ENCODE data around the gene SLC13A5. TPM values are rescaled to one million over a fixed set of nuclear protein-coding genes. Genes with fewer than 3 reads are reported as not detected.
A peak's percentile ranks its signal among the peaks of the same experiment; 100 is the strongest.

Gene SLC13A5
- total RNA-seq, 4 donors from 2014 or later, result not detected

DNA sequence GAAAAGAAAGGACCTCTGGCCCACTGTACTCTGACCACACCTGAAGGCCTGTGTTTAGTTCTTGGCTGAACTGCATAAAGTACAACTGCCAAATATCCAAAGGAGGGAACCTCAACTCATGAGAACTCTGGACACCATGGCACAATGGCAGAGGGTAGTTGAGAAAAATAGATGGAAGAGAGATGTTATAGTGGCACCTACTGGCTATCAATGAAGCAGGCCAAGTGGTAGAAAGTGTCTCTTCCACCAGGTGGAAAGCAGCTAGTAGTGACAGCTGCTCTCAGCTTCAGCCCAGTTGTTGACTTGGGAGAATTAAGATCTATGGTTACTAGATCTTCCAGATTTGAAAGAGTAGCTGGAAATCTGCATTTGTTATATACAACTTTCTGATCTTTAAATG lies 65.0 kb downstream of the SLC13A5 start:
- Histone ChIP-seq H3K27me3 (no peaks in the 10 kb centered on the region), H3K27ac (no peak overlapping the region), H3K36me3 (peaks cover 0 to 5% (median 0%) of the 10 kb centered on the region in 4 donors), H3K4me3 (no peak overlapping the region), H3K9me3 (no peaks in the 10 kb centered on the region), H3K4me1 (peaks cover 7 to 31% (median 21%) of the 10 kb centered on the region in 4 donors)
- DNase-seq, result no peak
- in situ Hi-C loops (cut with MboI; ENCODE audit: low pct_ligation_motif_present in 1 of 4, low pct_unique_long_range_greater_than_20kb in 1 of 4, low sequenced_read_pairs in 3 of 4), result loop anchor here (25.0 kb wide), 2 partner anchors 186 to 364 kb away; partner anchors contain the start of genes BCL6B (in 1 of the 4) and RNASEK (in 1 of the 4)
- TF ChIP-seq EP300 (IDR thresholded peaks at IDR 0.05; ENCODE audit: low read depth), result no peak
- TF ChIP-seq, protein P1, sequence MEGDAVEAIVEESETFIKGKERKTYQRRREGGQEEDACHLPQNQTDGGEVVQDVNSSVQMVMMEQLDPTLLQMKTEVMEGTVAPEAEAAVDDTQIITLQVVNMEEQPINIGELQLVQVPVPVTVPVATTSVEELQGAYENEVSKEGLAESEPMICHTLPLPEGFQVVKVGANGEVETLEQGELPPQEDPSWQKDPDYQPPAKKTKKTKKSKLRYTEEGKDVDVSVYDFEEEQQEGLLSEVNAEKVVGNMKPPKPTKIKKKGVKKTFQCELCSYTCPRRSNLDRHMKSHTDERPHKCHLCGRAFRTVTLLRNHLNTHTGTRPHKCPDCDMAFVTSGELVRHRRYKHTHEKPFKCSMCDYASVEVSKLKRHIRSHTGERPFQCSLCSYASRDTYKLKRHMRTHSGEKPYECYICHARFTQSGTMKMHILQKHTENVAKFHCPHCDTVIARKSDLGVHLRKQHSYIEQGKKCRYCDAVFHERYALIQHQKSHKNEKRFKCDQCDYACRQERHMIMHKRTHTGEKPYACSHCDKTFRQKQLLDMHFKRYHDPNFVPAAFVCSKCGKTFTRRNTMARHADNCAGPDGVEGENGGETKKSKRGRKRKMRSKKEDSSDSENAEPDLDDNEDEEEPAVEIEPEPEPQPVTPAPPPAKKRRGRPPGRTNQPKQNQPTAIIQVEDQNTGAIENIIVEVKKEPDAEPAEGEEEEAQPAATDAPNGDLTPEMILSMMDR (IDR thresholded peaks at IDR 0.05), result peak in 3 of 5 experiments; percentile 24 to 36 (median 29)
- intact Hi-C loops (cut with DNase I; ENCODE audit: low total_unique reads), result no loop called here

DNA sequence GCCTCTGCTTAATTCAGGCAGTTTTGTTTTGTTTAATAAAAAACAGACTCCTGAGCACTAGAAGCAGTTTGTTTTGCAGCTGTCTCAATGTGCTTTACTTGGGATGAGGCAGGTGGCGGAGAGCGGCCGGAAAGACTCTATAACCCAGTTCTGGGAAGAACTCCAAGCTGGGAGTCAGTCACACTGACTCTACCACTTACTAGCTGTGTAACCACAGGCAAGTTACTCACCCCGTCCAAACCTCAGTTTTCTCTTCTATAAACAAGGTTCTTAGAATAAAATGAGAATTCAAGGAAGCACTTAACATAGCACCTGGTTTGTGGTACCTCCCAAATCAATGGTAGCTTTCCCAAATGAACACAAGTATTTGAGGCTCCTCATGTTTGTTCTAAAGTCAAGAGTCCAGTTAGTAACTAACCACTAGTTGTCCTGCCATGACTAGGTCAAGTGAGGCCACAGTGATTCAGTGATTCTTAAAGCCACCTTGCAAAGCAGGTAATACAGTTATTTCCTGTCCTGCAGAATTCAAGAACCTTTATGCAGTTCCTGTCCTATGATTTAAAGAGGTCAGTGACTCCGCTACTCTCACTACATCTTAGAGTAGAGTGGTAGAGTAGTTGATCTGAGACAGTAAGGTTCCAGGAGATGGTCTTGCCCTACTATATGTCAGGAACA lies 69.6 kb downstream of the SLC13A5 start:
- H3K36me3 ChIP-seq, result peaks cover 0 to 5% (median 0%) of the 10 kb centered on the region in 4 donors
- no peak for DNase-seq
- H3K4me3 ChIP-seq, result no peak overlapping the region
- in situ Hi-C loops (cut with MboI; ENCODE audit: low pct_ligation_motif_present in 1 of 4, low pct_unique_long_range_greater_than_20kb in 1 of 4, low sequenced_read_pairs in 3 of 4), result loop anchor here (25.0 kb wide), 2 partner anchors 181 to 369 kb away; partner anchors contain the start of genes BCL6B (in 1 of the 4) and RNASEK (in 1 of the 4)
- no peaks in the 10 kb centered on the region for H3K27me3 ChIP-seq
- intact Hi-C loops (cut with DNase I; ENCODE audit: low total_unique reads), result no loop called here
- peaks cover 16 to 30% (median 25%) of the 10 kb centered on the region in 4 donors for H3K4me1 ChIP-seq
- H3K9me3 ChIP-seq, result no peaks in the 10 kb centered on the region
- WGBS, 2 donors (ENCODE audit: low coverage in 1 of 2), result 75 to 81% methylated on average over 4 to 5 of the region's 5 CpGs
- TF ChIP-seq POLR2A (IDR thresholded peaks at IDR 0.05), result no peak
- TF ChIP-seq EP300 (IDR thresholded peaks at IDR 0.05; ENCODE audit: low read depth), result no peak
- H3K27ac ChIP-seq, result no peak overlapping the region

DNA sequence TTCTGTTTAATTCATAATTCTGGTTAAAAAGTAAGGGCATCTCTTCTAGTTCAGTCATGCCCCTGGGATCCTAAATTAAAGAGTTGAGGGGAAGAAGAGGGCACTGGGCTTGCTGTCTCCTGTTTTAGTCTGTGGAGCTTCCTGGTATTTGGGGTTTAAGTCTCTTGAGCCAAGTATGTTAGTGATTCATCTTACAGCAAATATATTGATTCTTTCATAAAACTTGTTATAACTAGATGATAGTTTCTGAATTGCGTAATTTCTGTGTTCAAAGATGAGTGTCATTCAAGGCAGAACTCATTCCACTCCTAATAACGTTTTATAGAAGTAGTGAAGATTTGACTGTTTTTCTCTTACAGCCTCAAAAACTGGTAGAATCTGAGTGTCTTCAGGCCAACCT lies 70.6 kb downstream of the SLC13A5 start:
- TF ChIP-seq POLR2AphosphoS5 (IDR thresholded peaks at IDR 0.05) (no peak), EP300 (IDR thresholded peaks at IDR 0.05; ENCODE audit: low read depth) (no peak), POLR2A (IDR thresholded peaks at IDR 0.05) (no peak)
- TF ChIP-seq, protein P1 (IDR thresholded peaks at IDR 0.05), result no peak
- peaks cover 0 to 5% (median 0%) of the 10 kb centered on the region in 4 donors for H3K36me3 ChIP-seq
- H3K27me3 ChIP-seq, result no peaks in the 10 kb centered on the region
- no peak overlapping the region for H3K27ac ChIP-seq
- no peak overlapping the region for H3K4me3 ChIP-seq
- no peak for DNase-seq
- H3K4me1 ChIP-seq, result peaks cover 20 to 33% (median 27%) of the 10 kb centered on the region in 4 donors
- intact Hi-C loops (cut with DNase I; ENCODE audit: low total_unique reads) (no loop called here), in situ Hi-C loops (cut with MboI; ENCODE audit: low pct_ligation_motif_present in 1 of 4, low pct_unique_long_range_greater_than_20kb in 1 of 4, low sequenced_read_pairs in 3 of 4) (loop anchor here (25.0 kb wide), 2 partner anchors 180 to 370 kb away; partner anchors contain the start of genes BCL6B (in 1 of the 4) and RNASEK (in 1 of the 4))
- 41 to 54% methylated on average over 2 of the region's 2 CpGs for WGBS, 2 donors (ENCODE audit: low coverage in 1 of 2)
- H3K9me3 ChIP-seq, result no peaks in the 10 kb centered on the region

DNA sequence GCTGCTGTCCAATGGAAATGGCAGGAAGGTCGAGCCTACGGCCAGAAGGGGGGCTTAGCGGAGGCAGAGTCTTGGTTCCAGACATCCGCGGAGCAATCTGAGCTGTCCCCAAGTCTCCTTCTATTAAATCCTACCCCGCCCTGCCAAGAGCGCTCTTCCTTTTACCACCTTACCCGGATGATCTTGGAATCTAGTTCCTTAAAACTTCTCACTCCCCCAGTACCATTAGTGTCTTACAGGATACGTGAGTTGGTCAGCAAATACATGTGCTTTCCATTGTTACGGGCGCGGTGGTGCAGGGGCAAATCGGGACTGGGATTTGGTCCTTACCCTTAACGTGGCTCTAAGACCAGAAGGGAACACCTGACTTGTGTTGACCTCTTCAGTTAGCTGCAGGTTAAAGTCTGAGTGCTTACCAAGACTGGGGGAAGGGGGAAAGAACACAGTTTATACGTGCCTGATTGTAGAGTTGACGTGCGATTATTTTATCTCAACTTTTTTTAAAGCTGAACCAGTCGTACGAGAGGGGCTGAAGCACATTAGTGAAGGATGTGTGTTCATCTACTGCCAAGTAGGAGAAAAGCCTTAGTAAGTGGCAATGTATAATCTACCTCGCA lies 71.8 kb downstream of the SLC13A5 start:
- Histone ChIP-seq H3K9me3 (no peaks in the 10 kb centered on the region), H3K4me3 (peak overlapping the region; percentile 73 to 92 (median 78)), H3K36me3 (peaks cover 0 to 5% (median 0%) of the 10 kb centered on the region in 4 donors), H3K27me3 (no peaks in the 10 kb centered on the region), H3K27ac (peak overlapping the region; percentile 85 to 94 (median 92)), H3K4me1 (peaks cover 20 to 33% (median 27%) of the 10 kb centered on the region in 4 donors)
- intact Hi-C loops (cut with DNase I; ENCODE audit: low total_unique reads), result no loop called here
- DNase-seq, result no peak
- in situ Hi-C loops (cut with MboI; ENCODE audit: low pct_ligation_motif_present in 1 of 4, low pct_unique_long_range_greater_than_20kb in 1 of 4, low sequenced_read_pairs in 3 of 4), result loop anchor here (25.0 kb wide), 2 partner anchors 179 to 371 kb away; partner anchors contain the start of genes BCL6B (in 1 of the 4) and RNASEK (in 1 of the 4)
- 2 to 11% methylated on average over 5 to 20 of the region's 20 CpGs for WGBS, 2 donors (ENCODE audit: low coverage in 1 of 2)
- TF ChIP-seq POLR2AphosphoS5 (IDR thresholded peaks at IDR 0.05) (no peak), EP300 (IDR thresholded peaks at IDR 0.05; ENCODE audit: low read depth) (no peak), POLR2A (IDR thresholded peaks at IDR 0.05) (peak; percentile 14)
- TF ChIP-seq, protein P1 (IDR thresholded peaks at IDR 0.05), result no peak

All from transverse colon (tissue), 4 donors.